H7 (cell line): ENCODE measurements around the gene DNM1. TPM values are rescaled to one million over a fixed set of nuclear protein-coding genes. Genes with fewer than 3 reads are reported as not detected.

ENCODE experiments used
- DNase-seq: peaks from one replicate; pipeline ENCODE4 v3.0.0; 2012
- H3K27me3 ChIP-seq: 2 replicates; pipeline ENCODE4 v1.6.0; 2011; ENCODE audit warnings: mild to moderate bottlenecking, low read length; ENCODE audit not compliant: control insufficient read depth, insufficient read depth
- H3K36me3 ChIP-seq: replicated peaks from 2 replicates; pipeline ENCODE4 v1.5.1; 2011; ENCODE audit warnings: low read length; ENCODE audit not compliant: control insufficient read depth, insufficient read depth
- H3K4me3 ChIP-seq: 2 replicates; pipeline ENCODE4 v1.5.1; 2011; ENCODE audit warnings: low read depth, mild to moderate bottlenecking, control low read depth, low read length, moderate library complexity; ENCODE audit not compliant: insufficient read depth
- total RNA-seq: library from RNA; depleted of rRNA; stranded (reverse); fragments of >200 nt; shearing (Covaris generic); gene quantifications from 2 replicates; pipeline ENCODE4 v1.2.3, GENCODE V29; 2014; rRNA removed

DNM1 gene
- total RNA-seq, 1 experiment from 2014 or later, result 16.9 TPM

DNA sequence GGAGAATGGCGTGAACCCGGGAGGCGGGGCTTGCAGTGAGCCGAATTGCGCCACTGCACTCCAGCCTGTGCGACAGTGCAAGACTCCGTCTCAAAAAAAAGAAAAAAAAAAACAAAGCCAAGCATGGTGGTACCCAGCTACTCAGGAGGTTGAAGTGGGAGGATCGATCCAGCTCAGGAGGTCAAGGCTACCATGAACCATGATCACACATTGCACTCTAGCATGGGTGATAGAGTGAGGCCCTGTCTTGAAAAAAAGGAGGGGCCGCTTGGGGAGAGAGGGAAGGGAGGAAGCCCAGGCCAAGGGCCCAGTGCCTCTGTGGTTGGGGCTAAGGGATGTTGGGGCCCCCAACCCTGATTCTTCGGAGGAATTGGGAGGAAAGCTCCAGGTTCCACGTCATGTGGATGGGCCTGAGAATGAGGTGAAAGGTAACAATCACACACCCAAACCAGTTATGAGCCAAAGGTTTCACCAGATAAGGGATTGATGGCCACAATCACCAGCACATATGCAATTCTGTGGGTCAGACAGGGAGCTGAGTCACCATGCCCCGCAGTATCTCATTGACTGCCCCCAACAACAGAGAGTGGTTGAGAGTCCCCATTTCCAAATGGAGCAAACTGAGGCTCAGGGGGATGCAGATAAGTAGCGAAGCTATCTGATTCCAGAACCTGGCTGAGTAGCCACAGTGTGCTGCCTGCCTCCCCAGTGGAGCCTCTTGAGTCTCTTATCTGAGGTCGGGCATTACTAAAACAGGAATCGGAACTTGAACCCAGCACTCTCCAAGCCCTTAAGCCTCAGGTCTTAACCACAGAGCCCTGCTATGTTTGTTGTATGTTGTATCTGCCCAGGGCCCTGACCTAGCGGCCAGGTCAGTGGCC lies 93.4 kb downstream of the DNM1 start:
- H3K27me3 ChIP-seq, result no peaks in the 10 kb centered on the region
- no peaks in the 10 kb centered on the region for H3K36me3 ChIP-seq
- H3K4me3 ChIP-seq, result no peak overlapping the region
- no peak for DNase-seq

DNA sequence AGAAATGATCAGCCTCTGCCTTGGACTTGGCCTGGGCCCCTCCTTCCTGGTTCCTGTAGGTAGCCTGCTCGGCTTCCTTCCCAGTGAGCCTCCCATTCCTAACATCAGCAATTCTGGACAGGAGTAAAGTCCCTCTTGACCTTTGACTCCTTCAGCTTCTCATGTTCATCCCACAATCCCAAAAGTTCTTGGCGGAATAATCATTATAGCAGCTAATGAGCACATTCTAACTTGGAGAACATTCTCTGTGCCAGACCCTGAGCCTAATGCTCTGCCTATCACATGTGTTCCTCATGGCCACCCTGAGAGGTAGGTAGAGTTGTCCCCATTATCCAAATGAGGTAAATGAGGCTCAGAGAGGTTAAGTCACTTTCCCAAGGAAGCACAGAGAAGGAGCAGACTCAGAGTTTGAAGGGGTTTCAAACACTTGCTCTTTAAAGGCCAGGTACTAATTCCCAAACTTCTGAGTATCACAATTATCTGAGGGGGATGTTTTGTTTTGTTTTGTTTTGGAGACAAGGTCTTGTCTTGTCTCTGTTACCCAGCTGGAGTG lies 94.1 kb downstream of the DNM1 start:
- no peak for DNase-seq
- Histone ChIP-seq H3K4me3 (no peak overlapping the region), H3K27me3 (no peaks in the 10 kb centered on the region), H3K36me3 (no peaks in the 10 kb centered on the region)

DNA sequence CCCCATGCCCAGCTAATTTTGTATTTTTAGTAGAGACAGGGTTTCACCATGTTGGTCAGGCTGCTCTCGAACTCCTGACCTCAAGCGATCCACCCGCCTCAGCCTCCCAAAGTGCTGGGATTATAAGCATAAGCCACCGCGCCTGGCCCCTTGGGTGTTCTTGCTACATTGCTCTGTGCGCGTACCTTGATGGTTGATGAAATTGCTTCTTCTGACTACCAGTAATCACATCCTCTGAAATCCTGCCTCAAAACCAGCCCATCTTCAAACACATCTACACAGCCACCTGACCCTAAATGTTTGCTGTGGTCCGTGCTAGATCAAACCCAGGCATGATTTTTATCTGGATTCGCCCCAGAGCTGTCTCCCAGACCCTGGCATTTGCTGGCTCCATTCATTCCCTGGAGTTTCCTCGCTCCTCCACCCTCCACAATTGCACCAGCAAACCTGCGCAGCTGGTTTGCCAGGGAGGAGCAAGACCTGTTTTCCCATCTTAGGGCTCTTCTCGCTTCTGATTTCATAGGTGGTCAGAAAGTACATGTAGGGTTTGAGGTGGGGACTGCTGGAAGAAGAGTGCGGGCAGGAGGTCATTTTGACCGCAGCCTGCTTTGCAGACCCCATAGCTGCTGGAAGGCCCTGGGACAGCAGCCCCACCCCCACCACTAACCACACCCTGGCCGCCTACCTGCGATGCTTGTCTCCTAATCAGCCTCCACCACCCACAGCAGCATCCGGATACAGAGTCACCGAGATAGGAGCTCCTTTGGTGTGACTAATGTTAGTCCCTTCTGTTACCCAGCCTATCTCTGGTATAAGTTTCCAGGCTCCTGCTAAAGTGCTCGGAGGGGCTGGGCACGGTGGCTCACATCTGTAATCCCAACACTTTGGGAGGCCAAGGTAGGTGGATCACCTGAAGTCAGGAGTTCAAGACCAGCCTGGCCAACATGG lies 95.6 kb downstream of the DNM1 start:
- no peak for DNase-seq
- H3K36me3 ChIP-seq, result no peaks in the 10 kb centered on the region

DNA sequence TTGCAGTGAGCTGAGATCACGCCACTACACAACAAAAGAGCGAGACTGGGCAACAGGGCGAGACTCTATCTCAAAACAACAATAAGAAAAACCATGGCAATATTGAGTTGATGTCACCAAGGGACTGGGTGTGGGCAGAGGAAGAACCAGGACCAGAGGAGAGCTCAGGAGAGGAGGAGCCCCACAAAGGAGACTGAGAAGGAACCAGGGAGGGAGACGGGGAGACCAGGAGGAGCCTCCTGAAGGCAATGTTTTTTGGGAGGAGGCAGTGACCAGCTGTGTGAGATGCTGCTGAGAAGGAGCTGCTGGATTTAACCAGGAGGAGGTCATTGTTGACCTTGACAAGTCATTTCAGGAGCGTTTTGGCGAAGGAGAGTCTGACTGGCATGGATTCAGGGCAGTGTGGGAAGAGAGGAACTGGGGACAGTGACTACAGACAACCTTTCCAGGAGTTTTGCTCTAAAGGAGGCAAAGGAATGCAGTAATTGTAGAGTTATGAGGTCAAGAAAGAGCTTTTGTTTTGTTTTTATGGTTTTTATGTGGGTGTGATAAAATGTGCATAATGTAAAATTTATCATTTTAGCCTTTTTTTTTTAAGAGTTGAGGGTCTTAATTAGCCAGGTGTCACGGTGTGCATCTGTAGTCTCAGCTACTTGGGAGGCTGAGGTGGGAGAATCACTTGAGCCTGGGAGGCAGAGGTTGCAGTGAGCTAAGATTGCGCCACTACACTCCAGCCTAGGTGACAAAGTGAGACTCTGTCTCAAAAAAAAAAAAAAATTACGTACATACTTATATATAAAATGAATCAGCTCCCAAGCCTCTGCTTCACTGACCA lies 101.2 kb downstream of the DNM1 start:
- no peak for DNase-seq
- Histone ChIP-seq H3K4me3 (no peak overlapping the region), H3K27me3 (no peaks in the 10 kb centered on the region), H3K36me3 (peaks cover 3% of the 10 kb centered on the region)

More for the DNA sequence above, 95.6 kb downstream of the DNM1 start:
- H3K27me3 ChIP-seq, result no peaks in the 10 kb centered on the region
- H3K4me3 ChIP-seq, result no peak overlapping the region

Other genes with a start within 250 kb of the DNM1 start
- 16.9 and 27.1 TPM in 2 replicates for gene EEIG1, start 222.4 kb upstream of the DNM1 start, total RNA-seq
- 10.3 and 12.3 TPM in 2 replicates for gene NAIF1, start 136.1 kb upstream of the DNM1 start, total RNA-seq
- gene SLC25A25, start 135.1 kb upstream of the DNM1 start, total RNA-seq, result 23.1 and 23.7 TPM in 2 replicates
- gene PTGES2, start 75.7 kb upstream of the DNM1 start, total RNA-seq, result 143 and 197 TPM in 2 replicates
- gene LCN2, start 53.9 kb upstream of the DNM1 start, total RNA-seq, result 1.4 TPM in 1 of 2 replicates, not detected in the other
- 121 and 130 TPM in 2 replicates for gene BBLN, start 43.1 kb upstream of the DNM1 start, total RNA-seq
- gene CIZ1, start 11.8 kb upstream of the DNM1 start, total RNA-seq, result 36.8 and 41.0 TPM in 2 replicates
- gene GOLGA2, start 72.6 kb downstream of the DNM1 start, total RNA-seq, result 34.4 and 48.7 TPM in 2 replicates
- 36.3 and 53.3 TPM in 2 replicates for gene SWI5, start 72.9 kb downstream of the DNM1 start, total RNA-seq
- gene TRUB2, start 119.1 kb downstream of the DNM1 start, total RNA-seq, result 35.5 and 51.9 TPM in 2 replicates
- 45.9 and 55.3 TPM in 2 replicates for gene COQ4, start 119.5 kb downstream of the DNM1 start, total RNA-seq
- 26.2 and 39.0 TPM in 2 replicates for gene SLC27A4, start 137.1 kb downstream of the DNM1 start, total RNA-seq
- gene URM1, start 168.0 kb downstream of the DNM1 start, total RNA-seq, result 74.3 and 99.6 TPM in 2 replicates
- gene CERCAM, start 217.5 kb downstream of the DNM1 start, total RNA-seq, result 12.6 and 15.5 TPM in 2 replicates